ENCODE data around the gene COX5B. TPM values are rescaled to one million over a fixed set of nuclear protein-coding genes. Genes with fewer than 3 reads are reported as not detected.

The COX5B gene
- total RNA-seq, 1 donor from 2014 or later: 237 TPM

DNA sequence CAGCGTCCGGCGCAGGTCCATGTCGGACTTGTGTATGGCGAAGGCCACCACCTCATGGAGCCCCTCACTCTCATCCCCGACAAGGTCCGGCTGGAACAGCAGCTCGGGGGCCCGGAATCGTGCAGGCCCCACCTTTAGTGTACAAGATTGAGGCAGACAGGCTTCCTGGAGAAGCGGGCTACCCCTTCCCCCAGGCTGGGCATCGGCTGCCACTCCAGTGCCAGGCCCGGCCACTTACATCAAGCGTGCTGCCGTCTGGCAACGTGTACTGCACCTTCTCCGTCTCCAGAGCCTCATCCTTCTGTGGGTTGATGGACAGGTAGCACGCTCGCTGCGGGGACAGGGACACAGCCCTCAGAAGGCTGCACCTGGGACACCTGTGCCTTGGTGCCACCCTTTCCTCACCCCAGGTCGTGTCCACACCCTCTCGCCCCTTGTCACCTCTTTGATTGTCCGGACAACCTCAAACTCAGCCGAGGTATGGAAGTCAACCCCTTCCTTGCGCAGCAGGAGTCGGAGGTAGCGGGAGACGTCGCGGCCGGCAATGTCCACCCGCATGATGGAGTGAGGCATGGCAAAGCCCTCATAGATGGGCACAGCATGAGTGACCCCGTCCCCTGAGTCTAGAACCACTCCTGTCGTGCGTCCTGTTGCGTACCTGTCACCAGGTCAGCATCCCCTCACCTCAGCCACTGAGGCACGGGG, 12.3 kb downstream of the COX5B start:
- Mint-ChIP-seq H3K4me3 (ENCODE audit: low read depth) (no peak overlapping the region), H3K27ac (no peak overlapping the region), H3K27me3 (ENCODE audit: low read depth) (no peaks in the 10 kb centered on the region), H3K9me3 (no peaks in the 10 kb centered on the region), H3K4me1 (ENCODE audit: low read depth) (peaks cover 40% of the 10 kb centered on the region), H3K36me3 (ENCODE audit: low read depth) (peaks cover 78% of the 10 kb centered on the region)
- no peak for DNase-seq (ENCODE audit: low spot score)
- intact Hi-C loops (cut with micrococcal nuclease): no loop called here

GRCh38 chr2:97658691-97659157, 12.9 kb downstream of the COX5B start:
- Mint-ChIP-seq H3K9me3 (no peaks in the 10 kb centered on the region), H3K27ac (no peak overlapping the region), H3K4me1 (ENCODE audit: low read depth) (peaks cover 38% of the 10 kb centered on the region), H3K36me3 (ENCODE audit: low read depth) (peaks cover 72% of the 10 kb centered on the region), H3K4me3 (ENCODE audit: low read depth) (no peak overlapping the region), H3K27me3 (ENCODE audit: low read depth) (no peaks in the 10 kb centered on the region)
- no peak for DNase-seq (ENCODE audit: low spot score)
- intact Hi-C loops (cut with micrococcal nuclease): no loop called here

DNA sequence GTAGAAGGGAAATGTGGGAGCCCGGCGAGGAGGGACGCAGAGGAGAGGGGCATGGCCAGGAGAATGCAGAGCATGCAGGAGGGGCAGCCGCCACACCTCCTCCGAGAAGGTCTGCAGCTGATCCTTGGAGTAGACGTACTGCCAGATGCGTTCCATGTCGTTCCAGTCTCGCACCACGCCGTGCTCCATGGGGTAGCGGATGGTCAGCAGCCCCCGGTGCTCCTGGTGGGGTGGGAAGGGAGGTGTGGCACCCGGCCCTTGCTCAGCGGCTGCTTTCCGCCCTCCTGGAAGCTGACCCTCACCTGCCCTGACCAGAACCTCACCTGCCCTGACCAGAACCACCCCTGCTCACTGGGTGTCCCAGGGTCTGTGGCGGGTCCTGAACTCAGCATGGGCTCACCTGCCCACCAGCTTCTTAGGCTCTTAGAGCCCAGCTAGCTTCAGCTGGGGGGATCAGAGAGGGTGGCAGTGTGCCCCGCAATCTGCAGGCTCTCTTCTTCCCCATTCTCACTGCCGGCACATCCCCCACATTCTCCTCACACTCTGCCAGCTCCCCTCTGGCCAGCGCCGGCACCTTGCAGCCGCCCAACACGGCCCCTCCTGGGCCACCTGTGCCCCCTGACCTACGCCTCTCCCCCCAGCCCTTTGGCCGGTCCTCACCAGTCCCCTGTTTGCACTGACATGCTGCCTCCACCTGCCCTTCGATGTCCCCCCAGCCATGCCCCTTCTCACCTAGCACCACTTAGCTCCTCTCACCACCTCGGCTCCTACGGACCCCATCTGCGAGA, 13.6 kb downstream of the COX5B start:
- intact Hi-C loops (cut with micrococcal nuclease): loop anchor here (5.0 kb wide), 2 partner anchors 353 to 1512 kb away; partner anchors contain the start of gene DUSP2
- H3K27me3 Mint-ChIP-seq (ENCODE audit: low read depth): no peaks in the 10 kb centered on the region

GRCh38 chr2:97660044-97660774, 14.3 kb downstream of the COX5B start:
- intact Hi-C loops (cut with micrococcal nuclease): loop anchor here (5.0 kb wide), 2 partner anchors 352 to 1513 kb away; partner anchors contain the start of gene DUSP2
- Mint-ChIP-seq H3K4me1 (ENCODE audit: low read depth) (peaks cover 30% of the 10 kb centered on the region), H3K27ac (no peak overlapping the region), H3K27me3 (ENCODE audit: low read depth) (no peaks in the 10 kb centered on the region), H3K36me3 (ENCODE audit: low read depth) (peaks cover 57% of the 10 kb centered on the region), H3K9me3 (no peaks in the 10 kb centered on the region), H3K4me3 (ENCODE audit: low read depth) (no peak overlapping the region)
- no peak for DNase-seq (ENCODE audit: low spot score)

More for the DNA sequence above, 13.6 kb downstream of the COX5B start:
- no peak for DNase-seq (ENCODE audit: low spot score)
- H3K27ac Mint-ChIP-seq: no peak overlapping the region
- no peaks in the 10 kb centered on the region for H3K9me3 Mint-ChIP-seq
- no peak overlapping the region for H3K4me3 Mint-ChIP-seq (ENCODE audit: low read depth)
- peaks cover 32% of the 10 kb centered on the region for H3K4me1 Mint-ChIP-seq (ENCODE audit: low read depth)
- H3K36me3 Mint-ChIP-seq (ENCODE audit: low read depth): peaks cover 65% of the 10 kb centered on the region

DNA sequence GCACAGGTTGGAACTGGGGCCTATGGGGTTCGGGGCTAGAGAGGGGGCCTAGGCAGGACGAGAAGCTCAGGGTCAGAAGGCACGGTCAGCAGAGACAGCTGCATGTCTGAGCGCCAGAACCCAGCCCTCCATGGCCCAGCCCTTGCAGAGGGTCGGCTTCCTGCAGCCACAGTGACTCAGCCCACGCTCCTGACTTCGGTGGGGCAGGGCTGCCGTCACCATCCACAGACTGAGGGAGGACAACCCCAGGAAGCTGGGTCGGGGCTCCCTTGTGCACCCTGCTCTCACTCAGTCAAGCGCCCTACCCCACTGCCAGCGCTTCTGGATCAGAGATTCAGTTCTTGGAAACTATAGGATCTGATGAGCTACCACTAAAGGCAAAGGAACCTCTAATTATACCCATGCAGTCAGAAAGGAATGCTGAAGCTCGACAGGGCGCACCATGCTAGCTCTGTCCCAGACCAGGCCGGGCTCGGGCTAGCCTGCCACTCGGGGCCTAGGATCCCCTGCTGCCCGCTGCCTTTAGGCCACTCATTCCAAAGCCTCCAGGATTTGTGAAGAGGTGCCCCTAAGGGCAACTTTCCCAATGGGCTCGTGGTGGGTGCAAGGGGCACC, 15.0 kb downstream of the COX5B start:
- peaks cover 53% of the 10 kb centered on the region for H3K36me3 Mint-ChIP-seq (ENCODE audit: low read depth)
- peak overlapping the region; percentile 98 for H3K27ac Mint-ChIP-seq
- H3K4me3 Mint-ChIP-seq (ENCODE audit: low read depth): no peak overlapping the region
- no peaks in the 10 kb centered on the region for H3K27me3 Mint-ChIP-seq (ENCODE audit: low read depth)
- H3K4me1 Mint-ChIP-seq (ENCODE audit: low read depth): peaks cover 28% of the 10 kb centered on the region
- no peak for DNase-seq (ENCODE audit: low spot score)
- no peaks in the 10 kb centered on the region for H3K9me3 Mint-ChIP-seq
- intact Hi-C loops (cut with micrococcal nuclease): loop anchor here (5.0 kb wide), 2 partner anchors 351 to 1514 kb away; partner anchors contain the start of gene DUSP2

DNA sequence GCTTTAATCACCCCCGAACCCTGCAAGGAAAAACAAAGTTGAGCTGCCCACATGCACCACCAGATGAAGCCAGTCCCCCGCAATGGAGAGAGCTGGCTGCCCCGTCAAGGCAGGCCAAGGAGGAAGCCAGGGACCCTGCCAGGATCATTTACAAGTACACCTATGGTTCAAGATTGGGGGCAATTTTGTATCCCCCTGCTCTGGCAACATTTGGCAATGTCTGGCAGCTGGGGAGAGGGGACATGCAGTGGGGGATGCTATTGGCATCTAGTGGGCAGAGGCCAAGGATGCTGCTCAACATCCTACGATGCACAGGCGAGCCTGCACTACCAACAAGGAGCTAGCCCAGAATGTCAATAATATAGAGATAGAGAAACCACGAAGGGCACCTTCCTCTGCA, 16.1 kb downstream of the COX5B start:
- peaks cover 46% of the 10 kb centered on the region for H3K36me3 Mint-ChIP-seq (ENCODE audit: low read depth)
- DNase-seq (ENCODE audit: low spot score): no peak
- peaks cover 28% of the 10 kb centered on the region for H3K4me1 Mint-ChIP-seq (ENCODE audit: low read depth)
- intact Hi-C loops (cut with micrococcal nuclease): loop anchor here (1.0 to 5.0 kb wide), 3 partner anchors 83 to 1515 kb away; partner anchors contain the start of gene DUSP2
- no peaks in the 10 kb centered on the region for H3K9me3 Mint-ChIP-seq
- peak overlapping the region; percentile 92 for H3K4me3 Mint-ChIP-seq (ENCODE audit: low read depth)
- H3K27ac Mint-ChIP-seq: peak overlapping the region; percentile 98
- H3K27me3 Mint-ChIP-seq (ENCODE audit: low read depth): no peaks in the 10 kb centered on the region

GRCh38 chr2:97662386-97662894, 16.6 kb downstream of the COX5B start:
- intact Hi-C loops (cut with micrococcal nuclease): loop anchor here (1.0 to 5.0 kb wide), 3 partner anchors 83 to 1515 kb away; partner anchors contain the start of gene DUSP2
- Mint-ChIP-seq H3K4me1 (ENCODE audit: low read depth) (peaks cover 28% of the 10 kb centered on the region), H3K9me3 (no peaks in the 10 kb centered on the region), H3K27ac (peak overlapping the region; percentile 98), H3K4me3 (ENCODE audit: low read depth) (peak overlapping the region; percentile 92), H3K27me3 (ENCODE audit: low read depth) (no peaks in the 10 kb centered on the region), H3K36me3 (ENCODE audit: low read depth) (peaks cover 41% of the 10 kb centered on the region)
- DNase-seq (ENCODE audit: low spot score): no peak

GRCh38 chr2:97662895-97663625, 17.2 kb downstream of the COX5B start:
- Mint-ChIP-seq H3K9me3 (no peaks in the 10 kb centered on the region), H3K27me3 (ENCODE audit: low read depth) (no peaks in the 10 kb centered on the region), H3K4me3 (ENCODE audit: low read depth) (peak overlapping the region; percentile 92), H3K4me1 (ENCODE audit: low read depth) (peaks cover 30% of the 10 kb centered on the region), H3K27ac (peak overlapping the region; percentile 98), H3K36me3 (ENCODE audit: low read depth) (peaks cover 40% of the 10 kb centered on the region)
- peak; percentile 67 for DNase-seq (ENCODE audit: low spot score)
- intact Hi-C loops (cut with micrococcal nuclease): loop anchor here (1.0 to 5.0 kb wide), 4 partner anchors 73 to 1516 kb away; partner anchors contain the start of gene DUSP2

DNA sequence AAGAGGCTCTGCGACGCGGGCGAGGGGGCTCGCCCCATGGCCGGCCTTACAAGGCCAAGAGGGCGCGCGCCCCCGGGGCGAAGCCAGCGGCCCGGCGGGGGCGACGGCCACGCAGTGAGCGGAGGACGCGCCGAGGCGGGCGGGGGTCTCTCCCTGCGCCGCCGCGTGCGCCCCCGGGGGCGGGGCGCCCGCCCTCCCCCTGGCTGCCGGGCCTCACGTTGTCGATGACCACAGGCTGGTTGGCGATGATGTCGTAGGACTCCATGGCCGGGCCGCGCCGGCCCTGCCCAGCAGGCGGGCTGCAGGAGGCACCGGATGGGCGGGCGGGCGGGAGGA, 17.7 kb downstream of the COX5B start:
- Mint-ChIP-seq H3K4me3 (ENCODE audit: low read depth) (peak overlapping the region; percentile 92), H3K4me1 (ENCODE audit: low read depth) (peaks cover 30% of the 10 kb centered on the region), H3K27ac (no peak overlapping the region), H3K27me3 (ENCODE audit: low read depth) (no peaks in the 10 kb centered on the region), H3K9me3 (no peaks in the 10 kb centered on the region), H3K36me3 (ENCODE audit: low read depth) (peaks cover 35% of the 10 kb centered on the region)
- DNase-seq (ENCODE audit: low spot score): no peak
- intact Hi-C loops (cut with micrococcal nuclease): loop anchor here (1.0 to 5.0 kb wide), 3 partner anchors 73 to 1516 kb away; partner anchors contain the start of gene DUSP2

- intact Hi-C loops (cut with micrococcal nuclease): loop anchor here (1.0 to 5.0 kb wide), 6 partner anchors 9 to 1517 kb away; partner anchors contain the start of gene DUSP2
- Mint-ChIP-seq H3K36me3 (ENCODE audit: low read depth) (peaks cover 35% of the 10 kb centered on the region), H3K27ac (peak within 1 kb of the TSS; percentile 98), H3K27me3 (ENCODE audit: low read depth) (no peaks in the 10 kb centered on the region), H3K9me3 (no peaks in the 10 kb centered on the region), H3K4me1 (ENCODE audit: low read depth) (peaks cover 30% of the 10 kb centered on the region), H3K4me3 (ENCODE audit: low read depth) (peak within 1 kb of the TSS; percentile 92)
- peak; percentile 98 for DNase-seq (ENCODE audit: low spot score)
Observed at GRCh38 chr2:97663962-97664635, 18.2 kb downstream of the COX5B start, which contains the start of gene ACTR1B. TSS of gene ACTR1B (minus strand) at chr2:97664044. CDS start at chr2:97663890, 154 bp downstream.

- no peaks in the 10 kb centered on the region for H3K9me3 Mint-ChIP-seq
Observed at GRCh38 chr2:97664636-97664970, 18.7 kb downstream of the COX5B start.

More at GRCh38 chr2:97664636-97664970, 18.7 kb downstream of the COX5B start:
- no peak for DNase-seq (ENCODE audit: low spot score)
- H3K27me3 Mint-ChIP-seq (ENCODE audit: low read depth): no peaks in the 10 kb centered on the region
- peaks cover 30% of the 10 kb centered on the region for H3K4me1 Mint-ChIP-seq (ENCODE audit: low read depth)
- peak overlapping the region; percentile 79 for H3K4me3 Mint-ChIP-seq (ENCODE audit: low read depth)
- peak overlapping the region; percentile 85 for H3K27ac Mint-ChIP-seq
- H3K36me3 Mint-ChIP-seq (ENCODE audit: low read depth): peaks cover 38% of the 10 kb centered on the region
- intact Hi-C loops (cut with micrococcal nuclease): loop anchor here (1.0 to 5.0 kb wide), 5 partner anchors 9 to 1517 kb away; partner anchors contain the start of gene DUSP2

Data from activated T-helper 2 cell treated with anti-CD3 and anti-CD28 coated beads, Interferon-gamma antibody, Interleukin-2, Interleukin-4, amounts not matched to agents 10 μg/mL and 5 μg/mL and 100 μg/mL, durations not matched to agents 14 hours and 24 hours and 36 hours (primary cell).